Neural cell (in vitro differentiated cells): ENCODE measurements around the gene RGR. TPM values are rescaled to one million over a fixed set of nuclear protein-coding genes. Genes with fewer than 3 reads are reported as not detected.

Experiments used
- H2AFZ ChIP-seq: fragments of 200-600, 300-800 bp; sonication (generic), shearing (Covaris generic); 2 replicates; pipeline ENCODE4 v1.6.0; 2014; ENCODE audit warnings: low read depth, mild to moderate bottlenecking, antibody characterized with exemption, low read length, moderate library complexity
- H3F3A ChIP-seq: fragments of 200-600 bp; shearing (Covaris generic); 2 replicates; pipeline ENCODE4 v1.6.1; 2016; ENCODE audit warnings: mild to moderate bottlenecking, moderate library complexity, mixed read lengths, antibody characterized with exemption, low read length; ENCODE audit not compliant: insufficient read depth, poor library complexity, severe bottlenecking
- H3K27ac ChIP-seq: fragments of 200-600, 300-800 bp; sonication (generic), shearing (Covaris generic); 2 replicates; pipeline ENCODE4 v1.5.1; 2014; ENCODE audit warnings: mild to moderate bottlenecking, low read length, moderate library complexity
- H3K27me3 ChIP-seq: fragments of 300-800, 200-600 bp; sonication (generic), shearing (Covaris generic); 2 replicates; pipeline ENCODE4 v1.6.0; 2014; ENCODE audit warnings: mild to moderate bottlenecking, low read depth, low read length, moderate library complexity; ENCODE audit not compliant: insufficient read depth
- H3K36me3 ChIP-seq: fragments of 300-800, 200-600 bp; sonication (generic), shearing (Covaris generic); 2 replicates; pipeline ENCODE4 v1.5.1; 2014; ENCODE audit warnings: mild to moderate bottlenecking, antibody characterized with exemption, low read length, moderate library complexity; ENCODE audit not compliant: insufficient read depth
- H3K4me2 ChIP-seq: fragments of 300-800, 200-600 bp; sonication (generic), shearing (Covaris generic); 2 replicates; pipeline ENCODE4 v1.6.0; 2014; ENCODE audit warnings: mild to moderate bottlenecking, low read length
- H3K4me3 ChIP-seq: fragments of 300-800, 200-600 bp; sonication (generic), shearing (Covaris generic); 2 replicates; pipeline ENCODE4 v1.5.1; 2014; ENCODE audit warnings: mild to moderate bottlenecking, low read length, moderate library complexity
- H3K79me2 ChIP-seq: fragments of 200-600 bp; shearing (Covaris generic); replicated peaks from 2 replicates; pipeline ENCODE4 v1.6.0; 2014; ENCODE audit warnings: mild to moderate bottlenecking, low read length, moderate library complexity; ENCODE audit not compliant: insufficient read depth
- H3K9ac ChIP-seq: fragments of 300-800, 200-600 bp; sonication (generic), shearing (Covaris generic); 2 replicates; pipeline ENCODE4 v1.6.1; 2016; ENCODE audit warnings: mild to moderate bottlenecking, low read length, mixed read lengths
- H3K9me2 ChIP-seq: fragments of 200-600 bp; shearing (Covaris generic); 2 replicates; pipeline ENCODE4 v1.6.1; 2016; ENCODE audit warnings: mild to moderate bottlenecking, low read length, mixed read lengths; ENCODE audit not compliant: insufficient read depth
- H3K9me3 ChIP-seq: fragments of 200-600, 300-800 bp; sonication (generic), shearing (Covaris generic); 2 replicates; pipeline ENCODE4 v1.6.1; 2016; ENCODE audit warnings: mild to moderate bottlenecking, mixed run types, low read length, moderate library complexity, mixed read lengths
- H4K20me1 ChIP-seq: fragments of 200-600 bp; shearing (Covaris generic); 2 replicates; pipeline ENCODE4 v1.6.1; 2016; ENCODE audit warnings: mild to moderate bottlenecking, mixed run types; ENCODE audit not compliant: insufficient read depth
- EP300 ChIP-seq: fragments of 450-650 bp; conservative IDR thresholded peaks from 2 replicates; pipeline ENCODE4 v1.6.1; 2014; ENCODE audit warnings: antibody characterized with exemption, mild to moderate bottlenecking, moderate library complexity; ENCODE audit not compliant: poor library complexity, severe bottlenecking
- EZH2 ChIP-seq: fragments of 200-600, 300-800 bp; shearing (Covaris generic), sonication (generic); IDR thresholded peaks from 2 replicates; pipeline ENCODE4 v1.6.1; 2014; ENCODE audit warnings: antibody characterized with exemption, low read length, borderline replicate concordance, mild to moderate bottlenecking; ENCODE audit not compliant: insufficient read depth, poor library complexity, severe bottlenecking
- MXI1 ChIP-seq: fragments of 450-650 bp; conservative IDR thresholded peaks from 2 replicates; pipeline ENCODE4 v1.6.1; 2014; ENCODE audit warnings: antibody characterized with exemption, mild to moderate bottlenecking; ENCODE audit not compliant: poor library complexity, severe bottlenecking
- POLR2AphosphoS5 ChIP-seq: IDR thresholded peaks from 2 replicates; pipeline ENCODE4 v1.6.1; 2012
- RAD21 ChIP-seq: fragments of 450-650 bp; conservative IDR thresholded peaks from 2 replicates; pipeline ENCODE4 v1.6.1; 2014; ENCODE audit warnings: antibody characterized with exemption, mild to moderate bottlenecking, moderate library complexity
- SMC3 ChIP-seq: fragments of 450-650 bp; conservative IDR thresholded peaks from 2 replicates; pipeline ENCODE4 v1.6.1; 2014; ENCODE audit warnings: antibody characterized with exemption, mild to moderate bottlenecking, moderate library complexity; ENCODE audit not compliant: poor library complexity
- TAF1 ChIP-seq: IDR thresholded peaks from 2 replicates; pipeline ENCODE4 v1.6.1; 2012; ENCODE audit warnings: low read depth
- polyA plus RNA-seq: library from polyadenylated mRNA; depleted of rRNA; stranded (reverse); fragments of >200 nt; gene quantifications from 2 replicates; pipeline ENCODE4 v1.2.3, GENCODE V29; 2014
- TF ChIP-seq, protein P1 (sequence below): IDR thresholded peaks from 2 replicates; pipeline ENCODE4 v1.6.1; 2012; ENCODE audit warnings: borderline replicate concordance

The RGR gene
- polyA plus RNA-seq, 1 donor from 2014 or later, result not detected

GRCh38 chr10:84257343-84258020 is 12.6 kb downstream of the RGR start:
- Histone ChIP-seq H4K20me1 (no peaks in the 10 kb centered on the region), H3K79me2 (no peaks in the 10 kb centered on the region), H3F3A (no peaks in the 10 kb centered on the region), H3K4me3 (no peak overlapping the region), H3K27me3 (no peaks in the 10 kb centered on the region), H3K9me3 (no peaks in the 10 kb centered on the region), H3K36me3 (no peaks in the 10 kb centered on the region), H2AFZ (no peak overlapping the region), H3K9ac (no peak overlapping the region), H3K4me2 (no peak overlapping the region), H3K27ac (no peak overlapping the region), H3K9me2 (no peaks in the 10 kb centered on the region)
- TF ChIP-seq, protein P1, sequence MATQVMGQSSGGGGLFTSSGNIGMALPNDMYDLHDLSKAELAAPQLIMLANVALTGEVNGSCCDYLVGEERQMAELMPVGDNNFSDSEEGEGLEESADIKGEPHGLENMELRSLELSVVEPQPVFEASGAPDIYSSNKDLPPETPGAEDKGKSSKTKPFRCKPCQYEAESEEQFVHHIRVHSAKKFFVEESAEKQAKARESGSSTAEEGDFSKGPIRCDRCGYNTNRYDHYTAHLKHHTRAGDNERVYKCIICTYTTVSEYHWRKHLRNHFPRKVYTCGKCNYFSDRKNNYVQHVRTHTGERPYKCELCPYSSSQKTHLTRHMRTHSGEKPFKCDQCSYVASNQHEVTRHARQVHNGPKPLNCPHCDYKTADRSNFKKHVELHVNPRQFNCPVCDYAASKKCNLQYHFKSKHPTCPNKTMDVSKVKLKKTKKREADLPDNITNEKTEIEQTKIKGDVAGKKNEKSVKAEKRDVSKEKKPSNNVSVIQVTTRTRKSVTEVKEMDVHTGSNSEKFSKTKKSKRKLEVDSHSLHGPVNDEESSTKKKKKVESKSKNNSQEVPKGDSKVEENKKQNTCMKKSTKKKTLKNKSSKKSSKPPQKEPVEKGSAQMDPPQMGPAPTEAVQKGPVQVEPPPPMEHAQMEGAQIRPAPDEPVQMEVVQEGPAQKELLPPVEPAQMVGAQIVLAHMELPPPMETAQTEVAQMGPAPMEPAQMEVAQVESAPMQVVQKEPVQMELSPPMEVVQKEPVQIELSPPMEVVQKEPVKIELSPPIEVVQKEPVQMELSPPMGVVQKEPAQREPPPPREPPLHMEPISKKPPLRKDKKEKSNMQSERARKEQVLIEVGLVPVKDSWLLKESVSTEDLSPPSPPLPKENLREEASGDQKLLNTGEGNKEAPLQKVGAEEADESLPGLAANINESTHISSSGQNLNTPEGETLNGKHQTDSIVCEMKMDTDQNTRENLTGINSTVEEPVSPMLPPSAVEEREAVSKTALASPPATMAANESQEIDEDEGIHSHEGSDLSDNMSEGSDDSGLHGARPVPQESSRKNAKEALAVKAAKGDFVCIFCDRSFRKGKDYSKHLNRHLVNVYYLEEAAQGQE, result no peak
- TF ChIP-seq SMC3 (no peak), EZH2 (no peak), POLR2AphosphoS5 (no peak), RAD21 (no peak), MXI1 (no peak)

DNA sequence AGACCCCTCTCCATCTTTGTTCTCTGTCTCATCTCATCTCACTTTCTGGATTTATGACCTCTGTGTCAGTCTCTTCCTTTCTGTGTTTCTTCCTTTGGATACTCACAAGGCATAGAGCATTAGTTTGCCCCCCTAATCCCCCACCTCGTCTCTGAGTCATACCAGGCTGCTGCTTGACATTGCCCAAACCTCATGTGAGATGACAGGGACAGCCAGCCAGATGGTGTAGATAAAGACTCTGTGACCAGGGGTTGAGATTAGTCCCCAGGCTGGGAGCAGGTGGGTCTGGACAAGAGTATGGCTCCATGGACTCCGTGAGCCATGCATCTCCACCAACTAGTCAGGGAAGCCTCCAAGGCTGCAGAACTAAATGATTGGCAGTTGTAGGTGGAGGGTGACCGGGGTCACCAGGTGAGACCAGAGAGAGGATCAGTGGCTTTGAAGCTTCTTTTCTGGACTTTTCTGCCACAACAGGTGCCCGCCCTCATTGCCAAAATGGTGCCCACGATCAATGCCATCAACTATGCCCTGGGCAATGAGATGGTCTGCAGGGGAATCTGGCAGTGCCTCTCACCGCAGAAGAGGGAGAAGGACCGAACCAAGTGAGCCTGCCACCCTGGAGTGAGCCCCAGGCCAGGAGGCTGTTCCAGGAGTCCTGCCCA is 13.3 kb downstream of the RGR start:
- H2AFZ ChIP-seq, result no peak overlapping the region
- no peaks in the 10 kb centered on the region for H3K9me2 ChIP-seq
- no peaks in the 10 kb centered on the region for H4K20me1 ChIP-seq
- TF ChIP-seq POLR2AphosphoS5, result no peak
- H3K79me2 ChIP-seq, result no peaks in the 10 kb centered on the region
- H3K4me2 ChIP-seq, result no peak overlapping the region
- no peaks in the 10 kb centered on the region for H3F3A ChIP-seq
- H3K9me3 ChIP-seq, result no peaks in the 10 kb centered on the region
- no peaks in the 10 kb centered on the region for H3K36me3 ChIP-seq
- H3K4me3 ChIP-seq, result no peak overlapping the region
- H3K9ac ChIP-seq, result no peak overlapping the region
- H3K27me3 ChIP-seq, result no peaks in the 10 kb centered on the region
- no peak overlapping the region for H3K27ac ChIP-seq

GRCh38 chr10:84261236-84261915 is 16.5 kb downstream of the RGR start:
- H3F3A ChIP-seq, result no peaks in the 10 kb centered on the region
- no peak overlapping the region for H3K4me2 ChIP-seq
- no peaks in the 10 kb centered on the region for H3K79me2 ChIP-seq
- H2AFZ ChIP-seq, result no peak overlapping the region
- H3K9me2 ChIP-seq, result no peaks in the 10 kb centered on the region
- H3K9me3 ChIP-seq, result no peaks in the 10 kb centered on the region
- H3K9ac ChIP-seq, result no peak overlapping the region
- no peaks in the 10 kb centered on the region for H4K20me1 ChIP-seq
- no peaks in the 10 kb centered on the region for H3K27me3 ChIP-seq
- H3K36me3 ChIP-seq, result no peaks in the 10 kb centered on the region
- no peak overlapping the region for H3K27ac ChIP-seq
- TF ChIP-seq EZH2 (no peak), POLR2AphosphoS5 (no peak), MXI1 (no peak), TAF1 (no peak), EP300 (no peak)
- H3K4me3 ChIP-seq, result no peak overlapping the region
